Bronchial epithelial cell (primary cell): ENCODE results near the gene NACAD. TPM values are rescaled to one million over a fixed set of nuclear protein-coding genes. Genes with fewer than 3 reads are reported as not detected.

Experiments used
- DNase-seq: peaks from one replicate; pipeline ENCODE4 v3.0.0-alpha.2; 2010; ENCODE audit warnings: low read depth
- FAIRE-seq: peaks from 2 replicates; lab custom pipeline; 2011; peaks lifted over from hg19 to GRCh38; lab: Jason Lieb, UNC
- H3K27me3 ChIP-seq: 2 replicates; pipeline ENCODE4 v1.5.1; 2011; ENCODE audit warnings: low read length; ENCODE audit not compliant: control insufficient read depth, insufficient read depth
- H3K36me3 ChIP-seq: 2 replicates; pipeline ENCODE4 v1.5.1; 2011; ENCODE audit warnings: low read length; ENCODE audit not compliant: control insufficient read depth, insufficient read depth
- H3K4me3 ChIP-seq: 2 replicates; pipeline ENCODE4 v1.5.1; 2011; ENCODE audit warnings: mild to moderate bottlenecking, low read depth, low read length, control low read depth
- total RNA-seq: library from RNA; depleted of rRNA; stranded (reverse); fragments of >200 nt; gene quantifications from 2 replicates; pipeline ENCODE4 v1.2.1, GENCODE V29; 2014
- TF ChIP-seq, protein P1 (sequence below): IDR thresholded peaks from 2 replicates; pipeline ENCODE4 v1.5.1; 2011; ENCODE audit warnings: mild to moderate bottlenecking, moderate library complexity, low read length, control low read depth, inconsistent platforms; ENCODE audit not compliant: insufficient read depth, severe bottlenecking

The NACAD gene
- total RNA-seq, 1 donor from 2014 or later, result under 0.01 TPM

DNA sequence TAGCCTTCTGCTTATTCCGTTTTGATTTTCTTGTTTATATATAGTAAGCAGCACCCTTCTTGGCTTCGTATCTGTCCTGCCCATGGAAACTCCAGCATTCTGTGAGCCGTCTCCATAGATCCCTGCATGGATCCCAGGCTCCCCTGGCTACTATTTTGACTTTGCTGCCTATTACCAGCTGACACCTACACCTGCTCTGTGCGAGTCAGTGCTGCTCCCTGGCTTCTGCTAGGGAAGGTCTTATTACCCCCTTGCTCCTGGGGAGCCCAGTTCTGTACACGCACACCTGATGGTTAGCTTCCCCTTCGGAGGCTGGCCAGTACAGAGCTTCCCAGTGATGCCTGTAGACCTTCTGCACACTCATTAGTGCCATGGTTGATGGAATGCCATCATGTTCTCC lies 35.4 kb downstream of the NACAD start:
- FAIRE-seq (no peak), DNase-seq (no peak)
- Histone ChIP-seq H3K4me3 (no peak overlapping the region), H3K36me3 (peaks cover 2% of the 10 kb centered on the region), H3K27me3 (no peaks in the 10 kb centered on the region)
- TF ChIP-seq, protein P1, sequence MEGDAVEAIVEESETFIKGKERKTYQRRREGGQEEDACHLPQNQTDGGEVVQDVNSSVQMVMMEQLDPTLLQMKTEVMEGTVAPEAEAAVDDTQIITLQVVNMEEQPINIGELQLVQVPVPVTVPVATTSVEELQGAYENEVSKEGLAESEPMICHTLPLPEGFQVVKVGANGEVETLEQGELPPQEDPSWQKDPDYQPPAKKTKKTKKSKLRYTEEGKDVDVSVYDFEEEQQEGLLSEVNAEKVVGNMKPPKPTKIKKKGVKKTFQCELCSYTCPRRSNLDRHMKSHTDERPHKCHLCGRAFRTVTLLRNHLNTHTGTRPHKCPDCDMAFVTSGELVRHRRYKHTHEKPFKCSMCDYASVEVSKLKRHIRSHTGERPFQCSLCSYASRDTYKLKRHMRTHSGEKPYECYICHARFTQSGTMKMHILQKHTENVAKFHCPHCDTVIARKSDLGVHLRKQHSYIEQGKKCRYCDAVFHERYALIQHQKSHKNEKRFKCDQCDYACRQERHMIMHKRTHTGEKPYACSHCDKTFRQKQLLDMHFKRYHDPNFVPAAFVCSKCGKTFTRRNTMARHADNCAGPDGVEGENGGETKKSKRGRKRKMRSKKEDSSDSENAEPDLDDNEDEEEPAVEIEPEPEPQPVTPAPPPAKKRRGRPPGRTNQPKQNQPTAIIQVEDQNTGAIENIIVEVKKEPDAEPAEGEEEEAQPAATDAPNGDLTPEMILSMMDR, result no peak

DNA sequence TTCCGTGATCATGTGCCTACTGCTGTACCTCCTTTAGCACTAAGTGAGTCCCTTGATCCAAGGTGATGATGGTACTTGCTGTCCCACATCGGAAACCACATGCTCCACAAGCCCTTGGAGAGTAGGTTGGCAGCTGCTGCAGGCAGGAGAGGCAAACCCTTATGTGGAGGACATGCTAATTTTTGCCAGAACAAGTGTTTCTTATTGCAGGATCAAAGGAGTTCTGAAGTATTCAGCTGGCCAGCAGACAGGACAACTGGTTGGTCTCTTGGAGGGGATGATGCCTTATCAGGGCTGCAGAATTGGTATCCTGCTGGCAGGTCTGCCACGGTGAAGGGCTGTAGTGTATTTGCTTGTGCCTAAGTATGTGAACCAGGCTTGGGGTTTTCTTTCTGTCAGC lies 36.8 kb downstream of the NACAD start:
- H3K36me3 ChIP-seq, result peaks cover 4% of the 10 kb centered on the region
- H3K27me3 ChIP-seq, result no peaks in the 10 kb centered on the region
- TF ChIP-seq, protein P1, result no peak
- H3K4me3 ChIP-seq, result no peak overlapping the region
- FAIRE-seq, result no peak
- DNase-seq, result no peak

DNA sequence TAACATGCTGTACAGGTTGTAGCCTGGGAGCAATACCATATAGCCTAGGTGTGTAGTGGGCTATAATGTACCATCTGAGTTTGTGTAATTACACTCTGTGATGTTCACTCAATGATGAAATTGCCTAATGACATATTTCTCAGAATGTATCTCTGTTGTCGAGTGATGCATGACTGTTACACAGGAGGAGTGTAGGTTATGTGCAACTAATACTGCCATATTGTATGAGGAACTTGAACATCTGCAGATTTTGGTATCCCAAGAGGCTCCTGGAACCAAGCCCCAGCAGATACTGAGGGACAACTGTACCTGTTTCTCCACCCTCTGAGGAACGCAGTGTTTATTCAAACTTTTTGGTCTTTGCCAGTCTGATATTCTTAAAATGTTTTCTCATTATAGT lies 38.6 kb downstream of the NACAD start:
- TF ChIP-seq, protein P1, result no peak

DNA sequence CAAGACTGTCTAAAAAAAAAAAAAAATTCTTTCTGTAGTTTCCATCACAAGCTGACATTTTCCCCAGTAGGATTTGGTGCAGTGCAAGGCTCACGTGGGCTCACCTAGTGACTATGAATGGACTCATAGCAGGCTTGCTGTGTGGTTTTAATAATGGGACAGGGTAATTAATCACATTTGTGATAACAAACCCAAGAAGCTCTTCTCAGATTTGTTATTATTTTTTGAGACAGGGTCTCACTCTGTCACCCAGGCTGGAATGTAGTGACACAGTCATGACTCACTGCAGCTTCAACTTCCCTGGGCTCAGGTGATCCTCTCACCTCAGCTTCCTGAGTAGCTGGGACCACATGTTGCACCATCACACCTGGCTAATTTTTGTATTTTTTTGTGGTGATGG lies 40.0 kb downstream of the NACAD start:
- TF ChIP-seq, protein P1, result no peak
- no peaks in the 10 kb centered on the region for H3K27me3 ChIP-seq
- H3K4me3 ChIP-seq, result no peak overlapping the region
- DNase-seq (peak; percentile 76), FAIRE-seq (no peak)
- H3K36me3 ChIP-seq, result peaks cover 4% of the 10 kb centered on the region

More for the DNA sequence above, 38.6 kb downstream of the NACAD start:
- Histone ChIP-seq H3K4me3 (no peak overlapping the region), H3K36me3 (peaks cover 4% of the 10 kb centered on the region), H3K27me3 (no peaks in the 10 kb centered on the region)
- no peak for FAIRE-seq
- DNase-seq, result no peak

DNA sequence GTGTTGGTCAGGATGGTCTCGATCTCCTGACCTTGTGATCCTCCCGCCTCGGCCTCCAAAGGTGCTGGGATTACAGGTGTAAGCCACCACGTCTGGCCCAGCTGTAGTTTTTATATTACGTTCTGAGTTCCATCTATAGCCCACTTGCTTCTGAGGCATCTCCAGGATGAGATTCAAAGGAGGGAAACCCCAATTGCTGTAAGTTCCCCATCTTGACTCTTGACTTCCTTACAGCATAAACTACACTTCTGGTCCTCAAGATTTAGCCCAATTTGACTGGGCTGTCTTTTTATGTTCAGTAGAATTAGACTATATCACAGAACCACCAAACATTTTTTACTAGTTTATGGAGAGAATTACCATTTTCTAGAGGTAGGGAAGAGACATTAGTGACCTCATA lies 44.4 kb downstream of the NACAD start:
- DNase-seq (no peak), FAIRE-seq (no peak)
- Histone ChIP-seq H3K4me3 (no peak overlapping the region), H3K27me3 (no peaks in the 10 kb centered on the region), H3K36me3 (peaks cover 9% of the 10 kb centered on the region)
- TF ChIP-seq, protein P1, result no peak

DNA sequence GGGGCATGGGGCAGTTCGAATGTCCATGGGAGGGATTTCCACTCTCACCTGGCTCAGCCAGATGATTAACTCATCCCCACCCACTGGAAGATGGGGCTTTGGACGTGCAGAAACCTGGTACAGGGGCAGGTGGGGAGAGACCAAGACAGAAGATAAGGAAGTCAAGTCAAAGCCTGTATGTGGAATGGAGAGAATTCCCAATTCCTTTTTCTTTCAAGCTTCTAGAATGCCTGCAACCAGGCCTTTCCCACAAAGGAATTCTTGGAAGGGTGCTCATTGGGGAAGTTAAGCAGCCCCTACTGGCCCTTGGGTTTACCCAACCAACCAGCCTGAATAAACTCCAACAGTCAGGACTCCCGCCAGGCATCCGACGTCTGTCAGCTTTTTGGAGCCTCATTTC lies 49.7 kb downstream of the NACAD start:
- TF ChIP-seq, protein P1, result no peak
- DNase-seq, result peak; percentile 62
- FAIRE-seq, result no peak
- Histone ChIP-seq H3K36me3 (peaks cover 8% of the 10 kb centered on the region), H3K4me3 (no peak overlapping the region), H3K27me3 (no peaks in the 10 kb centered on the region)
